ENCODE results near the gene ARHGEF38.

Gene ARHGEF38

GRCh38 chr4:105560421-105560848 lies 8.0 kb downstream of the ARHGEF38 start:
- no peak for DNase-seq

DNA sequence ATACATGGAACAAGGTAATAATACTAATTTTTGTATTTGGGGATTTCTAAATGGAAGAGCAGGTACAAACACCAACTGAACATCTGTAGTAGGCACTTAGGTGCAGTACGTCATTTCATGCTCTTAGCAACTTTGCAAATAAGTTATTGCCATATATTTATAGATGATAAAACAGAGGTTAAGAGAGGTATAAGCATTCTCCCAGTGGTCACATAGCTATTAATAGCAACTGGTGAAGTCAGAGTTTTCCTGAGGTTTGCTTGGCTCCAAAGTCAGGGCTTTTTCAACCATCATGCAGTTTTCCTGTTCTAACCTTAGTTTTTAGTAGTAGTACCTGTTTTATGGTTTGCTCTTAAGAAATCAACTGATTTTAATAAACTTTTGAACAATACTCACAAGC lies 10.9 kb downstream of the ARHGEF38 start:
- DNase-seq, result no peak

DNA sequence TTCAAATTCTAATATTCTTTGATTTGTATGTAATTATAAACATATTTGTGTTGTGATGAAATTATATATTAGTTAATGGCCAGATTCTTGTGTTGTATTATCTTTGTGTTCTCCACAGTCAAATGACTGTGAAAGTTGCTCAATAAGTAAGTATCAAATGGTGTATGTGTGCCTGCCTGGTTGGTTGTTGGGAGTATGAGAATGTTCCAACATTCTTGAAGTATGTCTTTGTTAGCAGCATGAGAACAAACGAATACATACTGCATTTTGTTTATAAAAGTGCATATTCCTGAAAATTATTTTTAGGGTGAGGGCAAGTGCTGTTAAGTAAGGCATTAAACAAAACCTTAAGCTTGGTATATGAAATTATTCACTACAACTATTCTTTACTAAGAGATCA lies 16.2 kb downstream of the ARHGEF38 start:
- no peak for DNase-seq

DNA sequence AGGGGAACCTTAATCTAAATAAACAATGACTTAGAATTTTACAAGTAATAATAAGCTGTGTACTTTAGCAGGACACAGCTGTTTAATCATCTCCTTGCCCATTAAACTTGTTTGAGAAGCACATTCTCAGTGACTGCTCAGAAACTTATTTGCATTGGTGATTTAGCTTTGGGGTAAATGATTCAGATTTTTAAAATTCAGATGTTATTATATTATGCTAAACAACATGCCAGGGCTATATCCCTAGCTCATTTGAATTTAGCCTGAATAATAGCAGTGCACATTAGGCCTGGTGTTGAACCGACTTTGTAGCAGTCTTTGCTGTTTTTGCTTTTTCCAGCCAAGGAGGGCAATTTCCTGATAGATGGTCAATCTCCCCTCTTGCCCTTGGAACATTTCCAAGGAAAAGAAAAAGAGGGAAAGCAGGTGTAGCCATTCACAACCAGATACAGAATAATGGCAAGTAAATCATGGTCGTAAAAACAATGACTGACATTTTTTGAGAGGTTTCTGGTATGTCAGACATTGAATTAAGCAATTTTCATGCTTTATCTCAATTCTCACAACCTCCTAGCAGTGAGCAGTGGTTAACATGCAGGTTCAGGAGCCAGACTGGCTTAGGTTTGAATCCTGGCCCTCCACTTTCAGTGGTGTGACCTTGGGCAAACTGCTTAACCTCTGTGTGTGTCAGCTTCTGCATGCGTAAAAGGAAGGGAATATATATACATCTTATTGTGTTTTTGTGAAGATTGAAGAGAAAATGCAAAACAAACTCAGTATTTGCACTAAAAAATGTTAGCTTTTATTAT lies 16.8 kb downstream of the ARHGEF38 start:
- DNase-seq, result no peak

DNA sequence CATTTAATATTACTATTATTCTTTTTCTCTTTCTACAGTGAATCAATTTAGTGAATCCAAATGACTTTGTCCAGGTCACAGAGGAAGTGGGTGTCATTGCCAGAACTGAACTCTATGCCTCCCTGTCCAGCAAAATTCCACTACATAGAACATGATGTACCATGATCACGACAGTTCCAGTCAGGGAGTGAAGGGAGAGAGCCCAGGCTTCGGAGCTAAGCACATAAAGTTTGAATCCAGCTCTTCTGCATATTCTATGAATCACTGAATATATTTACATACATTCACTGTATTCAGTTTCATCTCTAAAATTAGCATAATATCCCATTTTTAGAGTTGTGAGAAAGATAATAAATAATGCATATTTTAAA lies 17.4 kb downstream of the ARHGEF38 start:
- no peak for DNase-seq

DNA sequence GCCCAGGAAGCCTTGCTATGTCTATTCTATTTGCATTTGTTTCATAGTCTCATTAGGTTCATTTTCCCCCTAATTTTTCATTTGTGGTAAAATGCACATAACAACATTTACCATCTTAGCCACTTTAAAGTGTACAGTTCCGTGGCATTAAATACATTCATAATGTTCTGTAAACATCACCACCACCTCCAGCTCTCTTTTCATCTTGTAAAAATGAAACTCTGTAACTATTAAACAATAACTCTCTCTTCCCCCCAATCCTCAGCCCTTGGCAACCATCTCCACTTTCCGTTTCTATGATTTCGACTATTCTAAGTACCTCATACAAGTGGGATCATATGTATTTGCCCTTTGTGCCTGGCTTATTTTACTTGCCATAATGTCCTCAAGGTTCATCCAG lies 19.9 kb downstream of the ARHGEF38 start:
- DNase-seq, result no peak

DNA sequence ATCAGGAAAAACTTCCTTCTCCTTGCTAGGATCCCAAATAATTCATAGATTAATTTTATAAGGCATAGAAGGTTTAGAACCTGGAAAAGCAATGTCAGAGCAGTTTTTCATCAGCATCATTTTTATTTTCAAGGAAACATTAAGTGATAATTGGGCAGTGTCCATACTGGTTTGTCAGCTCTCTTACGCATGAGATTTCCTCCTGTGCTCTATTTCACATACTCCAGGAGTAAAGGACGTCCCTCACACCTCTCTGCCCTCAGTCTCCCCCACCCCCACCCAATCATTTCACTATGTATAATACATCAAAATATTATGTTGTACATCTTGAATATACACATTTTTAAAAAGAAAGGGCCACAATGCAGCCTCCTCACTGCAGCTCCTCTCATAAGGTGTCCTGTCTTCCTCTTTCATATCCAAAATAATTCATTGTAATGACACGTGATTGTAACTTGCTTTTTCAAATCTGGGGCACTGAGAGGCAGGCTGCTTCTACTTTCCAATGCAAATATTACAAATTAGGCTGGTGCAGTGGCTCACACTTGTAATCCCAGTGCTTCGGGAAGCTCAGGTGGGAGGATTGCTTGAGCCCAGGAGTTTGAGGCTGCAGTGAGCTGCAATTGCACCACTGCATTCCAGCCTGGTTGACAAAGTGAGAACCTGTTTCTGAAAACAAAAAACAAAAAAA lies 34.4 kb downstream of the ARHGEF38 start:
- no peak for DNase-seq

GRCh38 chr4:105587841-105588240 lies 35.4 kb downstream of the ARHGEF38 start:
- DNase-seq, result no peak

DNA sequence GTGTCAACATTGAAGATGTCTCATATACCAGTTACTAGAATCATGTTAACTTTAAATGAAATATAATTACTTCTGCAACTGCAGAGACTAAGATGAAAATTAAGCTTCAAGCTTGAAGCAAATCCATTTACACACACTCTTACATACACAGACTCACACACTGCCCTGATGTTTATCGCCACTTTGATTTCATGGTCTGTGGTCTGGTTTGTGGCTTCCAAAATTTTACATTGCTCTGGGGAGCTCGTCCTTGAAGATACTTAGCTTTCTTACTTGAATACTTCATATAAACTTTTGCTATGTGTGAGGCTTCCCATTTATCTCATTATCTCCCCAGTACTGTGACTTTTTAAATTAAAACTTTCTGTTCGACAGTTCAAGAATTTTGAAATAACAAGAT lies 35.8 kb downstream of the ARHGEF38 start:
- no peak for DNase-seq

DNA sequence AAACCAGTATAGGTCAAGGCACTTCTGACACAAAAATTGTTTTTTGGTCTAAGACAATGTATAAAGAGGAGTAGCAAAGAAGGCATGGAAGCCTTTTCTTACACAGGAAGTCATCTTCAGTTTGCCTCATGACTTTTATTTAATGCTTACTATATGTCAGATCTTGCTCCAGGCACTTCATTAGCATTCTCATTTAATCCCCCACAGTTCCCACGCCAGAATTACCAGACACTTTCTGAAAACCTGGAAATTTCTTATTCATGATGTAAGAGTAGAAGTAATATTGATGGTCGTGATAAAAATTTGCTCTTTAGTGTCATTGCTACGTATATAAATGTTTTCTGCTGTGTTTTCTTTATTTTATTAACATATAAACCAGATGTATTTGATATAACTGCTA lies 39.2 kb downstream of the ARHGEF38 start:
- DNase-seq, result no peak

DNA sequence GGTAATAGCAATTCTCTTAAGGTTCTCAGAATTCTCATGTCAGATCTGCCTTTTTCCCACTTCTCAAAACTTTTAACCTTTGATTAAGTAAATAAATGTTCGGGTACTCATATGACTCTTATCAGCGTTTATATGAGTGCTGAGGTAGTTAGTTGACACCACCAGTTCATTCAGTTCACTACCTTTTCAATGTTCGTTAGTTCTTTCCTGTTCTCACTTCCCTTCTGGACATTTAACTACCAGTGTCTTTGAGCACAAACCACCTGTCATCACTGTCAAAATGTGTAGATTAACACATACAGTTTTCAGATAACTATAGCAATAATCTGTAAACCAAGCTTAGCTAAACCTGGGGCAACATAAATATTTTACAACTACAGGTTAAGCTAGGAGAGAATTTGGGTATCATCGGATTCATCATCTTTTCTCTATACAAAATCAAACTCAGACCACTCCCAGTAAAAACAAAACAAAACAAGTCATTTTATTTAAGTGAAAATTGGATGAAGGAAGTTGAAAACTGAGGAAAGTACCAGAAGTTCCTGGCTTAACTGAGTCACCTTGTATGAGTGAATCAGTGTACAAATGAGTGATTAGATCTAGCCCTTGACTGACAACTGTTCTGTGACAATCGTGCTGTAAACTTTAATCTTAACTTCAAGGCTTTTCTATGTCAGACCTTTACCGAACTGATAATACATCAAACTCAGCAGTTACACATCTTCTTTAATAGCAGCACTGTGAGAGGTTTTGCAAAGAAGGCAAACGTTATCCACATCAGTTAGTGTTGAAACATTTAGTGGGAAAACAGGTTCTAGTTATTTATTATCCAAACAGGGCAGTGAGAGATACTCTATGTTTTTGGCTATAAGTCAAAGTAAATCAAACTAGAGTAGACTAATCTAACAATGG lies 41.9 kb downstream of the ARHGEF38 start:
- no peak for DNase-seq

DNA sequence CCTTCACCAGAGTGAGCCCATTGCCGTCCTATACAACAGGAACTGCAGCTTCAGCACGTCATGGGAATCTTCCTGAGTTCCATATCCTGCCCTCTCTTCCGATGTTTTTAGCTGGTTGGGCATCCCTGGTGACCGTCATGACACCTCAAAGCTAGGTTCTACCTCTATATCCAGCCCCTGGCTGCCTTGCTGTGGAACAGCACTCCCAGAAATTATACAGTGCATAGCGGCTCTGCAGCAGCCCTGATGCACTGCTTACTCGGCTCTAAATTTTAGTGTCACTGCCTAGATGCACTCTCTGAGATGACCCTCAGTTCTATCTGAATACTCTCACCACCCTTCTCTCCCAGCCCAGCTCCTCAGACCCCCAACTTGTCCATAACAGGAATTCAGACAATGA lies 44.3 kb downstream of the ARHGEF38 start:
- DNase-seq, result no peak

- DNase-seq, result no peak
Measured at GRCh38 chr4:105598052-105598451, 45.6 kb downstream of the ARHGEF38 start.

DNA sequence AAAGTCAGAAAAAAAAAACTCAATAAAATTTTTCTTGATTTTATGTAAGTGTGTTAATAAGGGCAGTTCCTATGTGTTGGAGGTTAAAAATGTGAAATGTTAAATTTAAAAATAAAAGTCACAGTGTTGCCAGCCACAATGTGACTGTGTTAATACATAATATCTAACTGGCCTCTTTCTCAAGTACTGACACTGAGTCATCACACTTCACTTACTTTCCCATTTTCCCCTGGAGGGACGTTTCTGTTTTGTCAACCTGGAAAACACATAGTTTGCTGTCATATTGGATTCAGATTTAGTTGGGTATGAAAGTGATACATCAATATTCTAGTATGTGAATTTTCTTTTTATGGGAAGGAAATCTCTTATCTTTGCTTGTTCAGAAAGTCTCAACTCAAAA lies 46.4 kb downstream of the ARHGEF38 start:
- DNase-seq, result no peak

DNA sequence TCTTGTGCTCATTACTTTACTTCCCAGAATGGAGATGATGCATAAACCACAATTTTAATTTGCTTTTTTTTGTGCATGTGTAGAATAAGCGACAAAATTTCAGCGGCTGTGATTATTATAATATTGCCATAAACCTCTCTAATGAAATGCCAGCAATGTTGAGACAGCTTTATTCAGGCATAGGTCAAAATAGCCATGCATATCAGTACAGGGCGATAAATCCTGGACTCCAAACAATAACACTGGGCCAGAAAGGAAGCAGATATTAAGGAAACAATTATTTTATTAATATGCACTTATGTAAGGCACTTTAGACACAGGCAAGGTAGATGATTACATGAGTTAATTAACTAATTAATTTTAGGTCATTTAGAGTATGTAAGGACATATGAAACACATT lies 47.1 kb downstream of the ARHGEF38 start:
- DNase-seq, result no peak

GRCh38 chr4:105599932-105600655 lies 47.7 kb downstream of the ARHGEF38 start:
- no peak for DNase-seq

GRCh38 chr4:105600951-105601350 lies 48.5 kb downstream of the ARHGEF38 start:
- DNase-seq, result no peak

GRCh38 chr4:105601406-105601805 lies 49.0 kb downstream of the ARHGEF38 start:
- no peak for DNase-seq

DNA sequence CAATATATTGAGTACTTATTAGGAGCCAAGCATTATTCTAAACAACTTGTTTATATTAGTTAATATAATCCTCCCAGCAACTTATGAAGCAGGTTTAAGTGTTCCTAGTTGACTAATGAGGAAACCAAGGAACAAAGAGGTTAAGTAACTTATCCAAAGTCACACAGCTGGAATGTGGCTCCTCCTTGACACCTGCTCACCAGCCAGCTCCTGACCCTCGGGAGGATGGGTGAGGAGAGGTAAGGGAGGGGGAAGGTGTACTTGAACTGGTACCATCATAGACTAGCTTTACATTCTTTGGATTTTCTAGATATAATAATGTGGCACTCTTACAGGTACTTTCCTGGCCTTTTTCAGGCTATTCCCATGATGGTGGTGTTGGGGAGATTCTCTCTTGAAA lies 50.7 kb downstream of the ARHGEF38 start:
- no peak for DNase-seq

- DNase-seq, result peak in 3 of 58 donors; percentile 8 to 18 (median 15)
Measured at GRCh38 chr4:105605493-105605892, 53.1 kb downstream of the ARHGEF38 start.

DNA sequence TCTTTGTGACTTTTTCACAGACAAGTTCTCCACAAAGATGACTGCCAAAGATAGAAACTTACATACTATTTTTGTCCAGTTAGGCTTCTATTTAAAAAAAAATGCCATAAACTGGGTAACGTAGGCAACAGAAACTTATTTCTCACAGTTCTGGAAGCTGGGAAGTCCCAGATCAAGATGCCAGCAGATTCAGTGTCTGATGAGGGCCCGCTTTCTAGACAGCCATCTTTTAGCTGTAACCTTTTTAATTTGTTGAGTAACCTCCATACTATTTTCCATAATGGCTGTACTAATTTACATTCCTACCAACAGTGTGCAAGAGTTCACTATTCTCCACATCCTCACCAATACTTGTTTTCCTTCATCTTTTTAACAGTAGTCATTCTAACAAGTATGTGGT lies 55.5 kb downstream of the ARHGEF38 start:
- DNase-seq, result no peak
